SW 1271 (cell line): ENCODE measurements around the gene ACBD4.

Experiments used
- DNase-seq, 2 experiments: peaks; one replicate each; lab custom pipeline; 2025; lab: John Stamatoyannopoulos, UW

The ACBD4 gene

GRCh38 chr17:45104497-45104896 lies 31.0 kb upstream of the ACBD4 start:
- DNase-seq, result no peak

- no peak for DNase-seq
Observed at GRCh38 chr17:45104907-45105624, 30.4 kb upstream of the ACBD4 start.

GRCh38 chr17:45106096-45106495 lies 29.4 kb upstream of the ACBD4 start:
- DNase-seq, result no peak

GRCh38 chr17:45106582-45106981 lies 28.9 kb upstream of the ACBD4 start:
- DNase-seq, result no peak

GRCh38 chr17:45107293-45108010 lies 28.0 kb upstream of the ACBD4 start:
- DNase-seq, result no peak

- DNase-seq, result no peak
Observed at GRCh38 chr17:45108051-45108450, 27.4 kb upstream of the ACBD4 start.

GRCh38 chr17:45108595-45109521 lies 26.6 kb upstream of the ACBD4 start:
- DNase-seq, result no peak

GRCh38 chr17:45110676-45111611 lies 24.5 kb upstream of the ACBD4 start:
- DNase-seq, result no peak

- DNase-seq, result no peak
Observed at GRCh38 chr17:45111850-45112249, 23.6 kb upstream of the ACBD4 start.

GRCh38 chr17:45112559-45113423 lies 22.7 kb upstream of the ACBD4 start:
- no peak for DNase-seq

GRCh38 chr17:45113424-45113754 lies 22.1 kb upstream of the ACBD4 start:
- DNase-seq, result no peak

GRCh38 chr17:45114117-45114932 lies 21.2 kb upstream of the ACBD4 start:
- no peak for DNase-seq

GRCh38 chr17:45115015-45115625 lies 20.4 kb upstream of the ACBD4 start:
- DNase-seq, result no peak

GRCh38 chr17:45115871-45116270 lies 19.6 kb upstream of the ACBD4 start:
- DNase-seq, result no peak

- DNase-seq, result no peak
Observed at GRCh38 chr17:45116434-45117016, 19.0 kb upstream of the ACBD4 start.

- DNase-seq, result no peak
Observed at GRCh38 chr17:45117334-45117733, 18.2 kb upstream of the ACBD4 start.

GRCh38 chr17:45117848-45118646 lies 17.4 kb upstream of the ACBD4 start:
- no peak for DNase-seq

GRCh38 chr17:45118691-45119090 lies 16.8 kb upstream of the ACBD4 start:
- no peak for DNase-seq
